Femur (tissue), 1 donor: ENCODE results near the gene HSPG2.

Source experiments
- DNase-seq: peaks from one replicate; pipeline ENCODE4 v3.0.0-alpha.2; 2017

The HSPG2 gene

GRCh38 chr1:21857840-21858670, 79.1 kb downstream of the HSPG2 start:
- DNase-seq: no peak

DNA sequence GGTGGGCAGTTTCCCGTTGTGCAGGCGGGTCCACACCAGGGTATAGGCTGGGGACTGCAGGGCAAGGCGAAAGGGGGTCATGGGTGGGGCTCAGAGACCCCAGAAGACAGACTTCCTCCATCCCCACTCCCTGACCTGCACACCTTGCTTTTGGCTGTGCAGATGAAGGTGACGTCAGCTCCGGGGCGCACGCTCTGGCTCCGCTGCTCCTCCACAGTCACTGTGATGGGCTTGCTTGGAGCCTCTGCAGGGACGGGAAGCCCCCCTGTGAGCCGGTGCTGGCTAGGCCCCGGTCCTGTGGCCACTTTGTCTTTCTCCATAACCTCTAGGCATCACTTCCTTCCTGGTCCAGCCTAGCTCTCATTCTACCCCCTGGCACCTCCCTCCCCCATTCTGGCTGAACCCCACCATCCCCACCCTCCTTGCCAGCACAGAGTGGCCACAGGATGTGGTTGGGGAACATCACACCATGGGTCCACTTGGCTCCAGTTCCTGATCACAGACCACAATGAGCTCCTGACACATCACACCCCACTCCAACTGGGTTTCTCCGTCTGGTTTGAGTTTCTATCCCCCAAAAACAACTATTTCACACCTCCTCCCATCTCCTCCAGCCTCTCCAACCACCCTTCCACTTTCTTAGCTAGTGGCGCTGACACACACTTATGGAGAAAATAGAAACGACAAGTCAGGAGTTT, 79.8 kb downstream of the HSPG2 start:
- no peak for DNase-seq

- no peak for DNase-seq
Measured at GRCh38 chr1:21855257-21856096, 81.6 kb downstream of the HSPG2 start.

- DNase-seq: no peak
Measured at GRCh38 chr1:21854751-21855131, 82.4 kb downstream of the HSPG2 start.

GRCh38 chr1:21854090-21854750, 82.9 kb downstream of the HSPG2 start:
- no peak for DNase-seq

DNA sequence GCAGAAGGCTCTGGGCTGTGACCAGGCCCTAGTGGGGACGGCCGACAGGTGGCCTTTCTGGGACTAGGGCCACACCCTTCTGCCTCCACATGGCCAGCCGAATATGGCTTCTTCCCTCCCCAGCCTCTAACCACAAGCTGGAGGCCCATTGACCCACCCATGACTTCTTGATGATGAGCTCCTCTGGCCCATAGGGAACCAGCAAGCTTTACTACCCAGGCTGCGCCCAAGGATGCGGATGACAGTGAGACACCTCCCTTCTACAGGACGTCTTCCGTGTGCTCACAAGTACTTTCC, 84.0 kb downstream of the HSPG2 start:
- DNase-seq: no peak

- no peak for DNase-seq
Measured at GRCh38 chr1:21852282-21853130, 84.6 kb downstream of the HSPG2 start.

- no peak for DNase-seq
Measured at GRCh38 chr1:21851430-21852250, 85.5 kb downstream of the HSPG2 start.

- DNase-seq: no peak
Measured at GRCh38 chr1:21849909-21850576, 87.1 kb downstream of the HSPG2 start.

GRCh38 chr1:21848524-21849174, 88.5 kb downstream of the HSPG2 start:
- DNase-seq: no peak

DNA sequence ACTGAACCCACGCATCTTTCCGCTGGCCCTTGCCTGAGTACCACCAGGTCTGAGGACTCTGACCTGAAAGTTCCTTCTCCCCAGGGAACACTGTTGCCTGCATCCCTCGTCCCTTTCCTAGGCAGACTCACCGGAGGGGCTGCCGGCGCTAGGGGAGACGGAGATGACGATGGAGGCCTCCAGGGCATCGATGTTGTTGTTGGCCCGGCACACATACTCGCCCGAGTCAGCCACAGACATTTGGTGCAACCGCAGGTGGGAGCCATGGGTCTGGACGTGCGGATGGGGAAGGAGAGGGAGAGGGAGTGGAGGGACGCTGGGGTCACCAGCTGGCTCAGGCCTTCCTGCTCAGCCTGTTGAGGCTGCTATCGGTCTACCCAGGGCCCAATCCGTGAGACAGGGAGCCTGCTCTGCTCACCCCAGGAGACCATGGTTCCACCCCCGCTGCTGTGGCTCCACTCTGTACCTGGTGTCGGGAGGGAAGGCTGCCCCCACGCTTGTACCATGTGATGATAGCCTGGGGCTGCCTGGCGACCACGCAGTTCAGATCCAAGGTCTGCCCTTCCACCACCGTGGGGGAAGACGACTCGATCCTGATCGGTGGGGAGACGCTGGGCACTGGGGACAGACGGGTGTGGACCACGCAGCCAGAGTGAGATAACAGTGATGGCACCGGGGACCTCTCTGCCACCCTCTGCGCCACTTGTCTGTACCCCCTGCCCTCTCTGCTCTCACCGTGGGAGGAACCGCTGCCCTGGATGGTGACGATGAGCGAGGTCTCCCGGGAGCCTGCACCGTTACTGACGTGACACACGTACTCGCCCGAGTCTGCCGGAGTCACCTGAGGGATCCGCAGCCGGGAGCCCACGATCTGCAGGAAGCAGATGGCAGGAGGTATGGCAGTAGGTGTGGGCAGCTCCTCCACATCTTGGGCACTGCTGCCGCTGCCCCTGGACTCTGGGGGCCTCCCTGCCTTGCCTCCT, 89.6 kb downstream of the HSPG2 start:
- no peak for DNase-seq

DNA sequence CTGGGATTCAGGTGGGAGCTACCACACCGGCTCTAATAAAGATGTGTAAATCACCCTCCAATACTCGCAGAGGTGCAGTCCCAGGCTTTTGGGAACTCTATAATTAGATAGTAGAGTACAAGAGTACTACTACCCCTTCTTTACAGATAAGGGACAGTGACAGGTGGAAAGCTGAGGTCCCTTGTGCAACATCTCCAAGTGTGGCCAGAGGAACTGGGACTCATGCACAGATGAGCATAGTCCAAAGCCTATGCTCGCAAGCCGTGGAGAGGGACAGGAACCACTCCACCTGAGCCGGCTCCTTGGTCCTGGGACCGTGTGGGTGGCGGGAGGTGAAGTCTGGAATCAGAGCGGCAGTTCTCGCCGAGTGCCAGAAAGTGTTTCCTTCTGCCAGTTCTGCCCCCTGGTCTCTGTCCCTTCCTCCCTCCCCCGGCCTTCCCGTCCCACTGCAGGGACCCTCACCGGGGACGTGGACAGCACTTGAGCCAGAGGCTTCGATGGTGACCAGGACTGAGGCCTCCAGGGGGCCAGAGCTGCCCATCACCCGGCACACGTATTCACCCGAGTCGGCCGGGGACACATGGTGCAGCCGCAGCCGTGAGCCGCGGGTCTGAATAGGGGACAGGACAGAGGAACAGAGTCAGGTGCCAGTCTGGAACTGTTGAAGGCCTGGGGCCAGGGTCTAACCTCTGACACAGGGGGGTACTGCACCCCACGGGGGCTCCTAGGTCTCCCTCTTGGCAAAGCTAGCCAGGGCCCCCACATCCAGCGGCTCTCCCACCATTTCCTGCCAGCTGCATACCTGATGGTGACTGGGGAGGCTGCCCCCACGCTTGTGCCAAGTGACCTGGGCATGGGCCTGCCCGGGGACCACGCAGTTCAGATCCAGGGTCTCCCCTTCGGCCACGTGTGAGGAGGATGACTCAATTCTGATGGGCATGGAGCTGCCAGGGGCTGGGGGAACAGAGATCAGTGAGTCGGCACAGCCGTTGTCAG, 91.2 kb downstream of the HSPG2 start:
- no peak for DNase-seq

GRCh38 chr1:21843996-21844395, 93.1 kb downstream of the HSPG2 start:
- no peak for DNase-seq

DNA sequence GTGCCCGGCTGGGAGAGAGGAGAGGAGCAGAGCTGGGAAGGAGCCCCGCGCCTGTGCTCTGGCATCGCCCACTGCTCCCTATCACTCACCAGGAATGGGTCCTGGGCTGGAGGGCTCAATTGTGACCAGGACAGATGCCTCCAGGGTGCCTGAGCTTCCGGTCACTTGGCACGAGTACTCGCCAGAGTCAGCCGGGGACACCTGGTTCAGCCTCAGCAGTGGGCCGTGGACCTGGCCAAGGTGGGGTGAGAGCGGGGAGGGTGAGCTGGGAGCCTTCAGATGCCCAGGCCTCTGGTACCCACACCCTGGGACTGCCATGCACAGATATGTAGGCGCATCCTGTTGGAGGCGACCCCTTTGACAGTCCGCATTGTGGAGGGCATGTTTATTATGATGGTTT, 93.9 kb downstream of the HSPG2 start:
- DNase-seq: no peak

DNA sequence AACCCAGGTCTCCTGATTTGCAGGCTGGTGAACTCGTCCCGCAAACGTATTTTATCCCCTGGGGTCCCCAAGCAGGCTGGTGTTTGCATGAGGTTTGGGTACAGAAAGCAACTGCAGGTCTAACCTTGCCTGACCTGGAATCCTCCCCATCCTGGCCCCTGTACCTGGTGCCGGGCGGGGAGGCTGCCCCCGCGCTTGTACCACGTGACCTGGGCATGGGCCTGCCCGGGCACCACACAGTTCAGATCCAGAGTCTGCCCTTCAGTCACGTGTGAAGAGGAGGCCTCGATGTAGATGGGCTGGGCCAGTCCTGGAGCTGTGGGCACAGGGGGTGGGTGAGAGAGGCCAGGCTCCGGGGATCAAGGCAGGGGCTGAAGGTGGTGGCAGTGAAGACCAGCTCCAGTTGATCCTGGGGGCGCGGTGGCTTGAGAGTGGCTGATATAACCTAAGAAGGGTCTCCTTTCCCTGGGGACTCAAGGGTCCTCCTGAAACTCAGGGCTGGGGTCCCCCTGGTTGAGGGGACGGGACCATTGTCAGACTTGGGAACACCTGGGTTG, 94.4 kb downstream of the HSPG2 start:
- no peak for DNase-seq

DNA sequence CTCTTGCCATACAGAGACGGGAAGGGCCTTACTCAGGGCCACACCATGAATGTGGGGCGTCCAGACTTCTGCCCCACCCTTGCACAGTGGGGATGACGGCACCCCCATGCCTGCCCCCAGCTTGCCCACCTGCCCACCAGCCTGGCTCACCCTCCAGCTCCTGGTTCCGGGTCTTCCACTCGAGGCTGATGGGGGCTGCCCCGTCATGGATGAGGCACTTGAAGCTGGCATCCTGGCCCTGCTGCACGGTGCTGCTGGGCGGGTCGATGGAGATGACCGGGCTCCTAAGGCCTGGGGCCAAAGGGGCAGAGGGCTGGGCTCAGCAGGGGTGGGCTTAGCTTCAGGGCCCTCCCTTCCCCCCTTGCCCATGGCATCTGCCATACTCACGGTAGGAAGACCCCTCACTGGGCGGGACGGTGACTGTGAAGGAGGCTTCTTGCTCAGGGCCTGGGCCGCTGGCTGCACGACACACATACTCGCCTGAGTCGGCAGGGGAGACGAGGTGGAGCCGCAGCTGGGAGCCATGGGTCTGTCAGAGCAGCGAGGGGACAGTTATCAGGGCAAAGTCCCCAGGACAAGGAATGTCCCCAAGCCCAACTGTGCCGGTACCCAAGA, 95.2 kb downstream of the HSPG2 start:
- DNase-seq: no peak

GRCh38 chr1:21840981-21841380, 96.1 kb downstream of the HSPG2 start:
- DNase-seq: no peak
